Skeletal muscle tissue (tissue), 4 donors: ENCODE results near the gene PCCB. TPM values are rescaled to one million over a fixed set of nuclear protein-coding genes. Genes with fewer than 3 reads are reported as not detected.
"Not testable (repeated sequence)": the region's sequence is repeated elsewhere in the genome, so short reads cannot be mapped to it uniquely, and the experiment has no call there.

ENCODE experiments used
- H3K27ac ChIP-seq: one replicate; pipeline ENCODE4 v1.7.0; 2013; ENCODE audit warnings: mild to moderate bottlenecking, low read depth, low read length, inconsistent platforms
- H3K27me3 ChIP-seq, 3 donors: one replicate each; pipeline ENCODE4 v1.7.0; 2013; ENCODE audit warnings: low read length in 3 of 3; ENCODE audit not compliant: control insufficient read depth in 3 of 3, insufficient read depth in 3 of 3
- H3K36me3 ChIP-seq, 3 donors: one replicate each; pipeline ENCODE4 v1.7.0; 2013; ENCODE audit warnings: low read length in 3 of 3; ENCODE audit not compliant: control insufficient read depth in 3 of 3, insufficient read depth in 3 of 3
- H3K4me1 ChIP-seq, 3 donors: one replicate each; pipeline ENCODE4 v1.7.0; 2013; ENCODE audit warnings: low read length in 3 of 3, mild to moderate bottlenecking in 3 of 3; ENCODE audit not compliant: control insufficient read depth in 3 of 3, insufficient read depth in 3 of 3
- H3K4me3 ChIP-seq, 3 donors: one replicate each; pipeline ENCODE4 v1.7.0; 2013; ENCODE audit warnings: low read length in 3 of 3
- H3K9ac ChIP-seq, 3 donors: one replicate each; pipeline ENCODE4 v1.7.0; 2013; ENCODE audit warnings: low read length in 3 of 3, mild to moderate bottlenecking in 3 of 3, moderate library complexity in 2 of 3, low read depth in 1 of 3
- H3K9me3 ChIP-seq, 3 donors: one replicate each; pipeline ENCODE4 v1.7.0; 2013; ENCODE audit warnings: low read length in 3 of 3; ENCODE audit not compliant: control insufficient read depth in 3 of 3
- total RNA-seq: library from RNA; depleted of rRNA; stranded (reverse); fragments of >200 nt; gene quantifications from one replicate; pipeline ENCODE4 v1.2.3, GENCODE V29; 2014
- donor health status: Osteomylitis.

Gene PCCB
- total RNA-seq, 1 donor from 2014 or later: 34.4 TPM

DNA sequence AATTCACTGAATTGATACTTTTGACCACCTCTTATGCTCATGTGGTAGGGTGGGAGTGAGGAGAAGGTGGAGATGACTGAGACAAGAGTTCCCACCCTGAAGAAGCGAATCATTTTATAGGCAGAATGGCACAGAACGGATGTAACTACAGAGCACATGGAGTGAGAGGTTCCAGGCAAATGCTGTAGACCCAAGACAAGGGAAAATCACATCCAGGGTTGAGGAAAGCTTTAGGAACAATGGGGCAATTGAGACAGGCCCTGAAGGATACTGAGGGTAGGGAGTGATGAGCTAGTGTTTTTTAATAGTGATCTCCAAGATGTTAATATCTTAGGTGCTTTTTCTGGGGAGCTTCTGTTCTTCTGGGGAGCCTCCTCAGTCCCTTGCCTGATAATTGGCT lies 8.1 kb downstream of the PCCB start:
- Histone ChIP-seq H3K27ac (no peak overlapping the region), H3K4me1 (peaks cover 0 to 6% (median 2%) of the 10 kb centered on the region in 3 donors), H3K36me3 (peaks cover 25 to 55% (median 45%) of the 10 kb centered on the region in 3 donors), H3K27me3 (no peaks in the 10 kb centered on the region), H3K9ac (no peak overlapping the region), H3K4me3 (no peak overlapping the region), H3K9me3 (no peaks in the 10 kb centered on the region)

DNA sequence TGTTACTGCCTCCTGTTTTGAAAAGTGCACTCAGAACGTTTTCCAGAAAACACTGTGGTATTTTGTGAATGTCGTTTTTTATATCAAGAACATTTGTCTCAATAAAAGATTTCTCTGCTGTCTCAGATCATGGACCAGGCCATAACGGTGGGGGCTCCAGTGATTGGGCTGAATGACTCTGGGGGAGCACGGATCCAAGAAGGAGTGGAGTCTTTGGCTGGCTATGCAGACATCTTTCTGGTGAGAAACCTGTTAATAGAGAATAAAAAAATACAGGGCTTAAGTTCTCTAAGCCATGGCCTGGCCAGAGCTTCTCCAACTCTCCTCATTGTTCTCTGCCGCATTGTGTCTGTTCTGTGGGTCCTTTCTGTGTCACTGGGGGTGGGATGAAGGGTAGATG lies 11.7 kb downstream of the PCCB start:
- no peak overlapping the region for H3K27ac ChIP-seq
- H3K27me3 ChIP-seq: no peaks in the 10 kb centered on the region
- H3K4me1 ChIP-seq: no peaks in the 10 kb centered on the region
- H3K9ac ChIP-seq: no peak overlapping the region
- H3K4me3 ChIP-seq: no peak overlapping the region
- H3K36me3 ChIP-seq: peaks cover 22 to 54% (median 48%) of the 10 kb centered on the region in 3 donors
- no peaks in the 10 kb centered on the region for H3K9me3 ChIP-seq

DNA sequence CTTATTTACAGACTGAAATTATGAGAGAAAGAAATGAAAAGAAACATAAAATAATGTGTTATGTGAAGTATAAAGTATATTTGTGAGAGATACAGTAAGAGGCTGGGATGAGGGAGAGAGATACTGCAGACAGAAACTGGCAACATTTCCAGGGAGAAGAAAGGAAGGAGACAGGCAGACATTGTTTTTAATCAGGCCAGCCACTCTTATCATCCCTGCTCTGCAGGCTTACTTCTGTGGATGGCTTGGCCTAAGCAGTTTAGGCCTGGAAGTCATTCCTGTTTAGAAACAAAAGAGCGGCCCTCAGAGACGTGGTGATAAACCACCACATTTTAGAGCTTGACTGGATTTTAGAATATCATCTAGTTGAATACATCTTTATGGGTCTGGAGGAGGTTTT lies 12.4 kb downstream of the PCCB start:
- Histone ChIP-seq H3K4me3 (no peak overlapping the region), H3K4me1 (no peaks in the 10 kb centered on the region), H3K27me3 (no peaks in the 10 kb centered on the region), H3K9me3 (no peaks in the 10 kb centered on the region), H3K9ac (no peak overlapping the region), H3K27ac (no peak overlapping the region), H3K36me3 (peaks cover 20 to 48% (median 43%) of the 10 kb centered on the region in 3 donors)

DNA sequence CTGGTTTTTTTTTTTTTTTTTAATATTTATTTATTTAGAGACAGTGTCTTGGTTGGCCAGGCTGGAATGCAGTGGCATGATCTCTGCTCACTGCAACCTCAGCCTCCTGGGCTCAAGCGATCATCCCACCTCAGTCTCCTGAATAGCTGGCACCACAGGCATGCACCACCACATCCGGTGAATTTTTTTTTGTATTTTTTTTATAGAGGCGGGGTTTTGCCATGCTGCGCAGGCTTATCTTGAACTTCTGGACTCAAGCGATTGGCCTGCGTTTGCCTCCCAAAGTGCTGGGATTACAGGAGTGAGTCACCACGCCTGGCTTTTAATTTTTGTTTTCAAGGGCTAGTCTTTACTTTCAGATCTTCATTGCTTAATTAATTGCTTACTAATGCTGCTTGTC lies 13.1 kb downstream of the PCCB start:
- H3K4me3 ChIP-seq: no peak overlapping the region
- H3K27me3 ChIP-seq: no peaks in the 10 kb centered on the region
- no peaks in the 10 kb centered on the region for H3K9me3 ChIP-seq
- no peak overlapping the region for H3K27ac ChIP-seq
- H3K9ac ChIP-seq: no peak overlapping the region
- no peaks in the 10 kb centered on the region for H3K4me1 ChIP-seq
- H3K36me3 ChIP-seq: peaks cover 20 to 45% (median 37%) of the 10 kb centered on the region in 3 donors

DNA sequence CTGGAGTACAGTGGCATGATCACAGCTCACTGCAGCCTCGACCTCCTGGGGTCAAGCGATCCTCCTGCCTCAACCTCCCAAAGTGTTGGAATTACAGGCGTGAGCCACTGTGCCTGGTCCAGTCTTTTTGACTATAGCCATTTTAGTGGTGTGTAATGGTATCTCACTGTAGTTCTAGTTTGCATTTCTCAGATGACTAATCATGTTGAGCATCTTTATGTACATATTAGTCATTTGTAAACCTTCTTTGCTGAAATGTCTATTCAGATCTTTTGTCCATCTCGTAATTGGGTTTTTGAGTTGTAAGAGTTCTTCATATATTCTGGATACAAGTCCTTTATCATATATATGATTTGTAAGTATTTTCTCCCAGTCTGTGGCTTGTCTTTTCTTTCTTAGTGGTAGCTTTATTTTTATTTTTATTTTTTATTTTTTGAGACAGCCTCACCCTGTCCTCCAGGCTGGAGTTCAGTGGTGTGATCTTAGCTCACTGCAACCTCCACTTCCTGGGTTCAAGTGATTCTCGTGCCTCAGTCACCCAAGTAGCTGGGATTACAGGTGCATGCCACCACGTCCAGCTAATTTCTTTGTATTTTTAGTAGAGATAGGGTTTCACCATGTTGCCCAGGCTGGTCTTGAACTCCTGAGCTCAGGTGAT lies 16.5 kb downstream of the PCCB start:
- not testable (repeated sequence) for H3K27me3 ChIP-seq, H3K27ac ChIP-seq, H3K9me3 ChIP-seq, H3K4me1 ChIP-seq, H3K9ac ChIP-seq, H3K4me3 ChIP-seq
- H3K36me3 ChIP-seq: peaks cover 11 to 26% (median 23%) of the 10 kb centered on the region in 3 donors

DNA sequence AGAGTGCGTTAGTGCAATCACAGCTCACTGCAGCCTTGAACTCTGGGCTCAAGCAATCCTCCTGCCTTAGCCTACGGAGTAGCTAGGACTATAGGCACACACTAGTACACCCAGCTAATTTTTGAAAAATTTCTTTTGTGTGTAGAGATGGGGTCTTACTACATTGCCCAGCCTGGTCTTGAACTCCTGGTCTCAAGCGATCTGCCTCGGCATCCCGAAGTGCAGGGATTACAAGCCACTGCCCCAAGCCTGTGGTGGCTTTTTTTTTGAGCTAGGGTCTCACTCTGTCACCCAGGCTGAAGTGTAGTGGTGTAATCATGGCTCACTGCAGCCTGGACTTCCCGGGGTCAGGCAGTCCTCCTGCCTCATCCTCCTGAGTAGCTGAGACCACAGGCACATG lies 17.1 kb downstream of the PCCB start:
- no peaks in the 10 kb centered on the region for H3K9me3 ChIP-seq
- no peaks in the 10 kb centered on the region for H3K27me3 ChIP-seq
- H3K4me3 ChIP-seq: no peak overlapping the region
- no peaks in the 10 kb centered on the region for H3K4me1 ChIP-seq
- H3K36me3 ChIP-seq: peaks cover 11 to 20% (median 18%) of the 10 kb centered on the region in 3 donors
- no peak overlapping the region for H3K27ac ChIP-seq
- H3K9ac ChIP-seq: no peak overlapping the region

DNA sequence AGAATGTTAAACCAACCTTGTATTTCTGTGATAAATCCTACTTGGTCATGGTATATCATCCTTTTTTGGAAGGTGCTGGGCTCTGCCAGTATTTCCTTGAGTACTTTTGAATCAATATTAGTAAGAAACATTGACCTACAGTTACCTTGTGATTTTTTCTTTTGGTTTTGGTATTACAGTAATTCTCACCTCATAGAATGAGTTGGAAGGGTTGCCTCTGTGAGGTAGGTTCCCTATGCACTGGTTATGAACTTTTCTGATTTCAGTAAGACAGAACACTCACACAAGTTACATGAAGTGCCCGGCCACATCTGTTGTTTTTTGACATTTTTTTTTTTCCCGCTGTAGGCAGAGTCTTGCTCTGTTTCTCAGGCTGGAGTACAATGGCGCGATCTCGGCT lies 20.0 kb downstream of the PCCB start:
- peaks cover 3 to 12% (median 5%) of the 10 kb centered on the region in 3 donors for H3K36me3 ChIP-seq

DNA sequence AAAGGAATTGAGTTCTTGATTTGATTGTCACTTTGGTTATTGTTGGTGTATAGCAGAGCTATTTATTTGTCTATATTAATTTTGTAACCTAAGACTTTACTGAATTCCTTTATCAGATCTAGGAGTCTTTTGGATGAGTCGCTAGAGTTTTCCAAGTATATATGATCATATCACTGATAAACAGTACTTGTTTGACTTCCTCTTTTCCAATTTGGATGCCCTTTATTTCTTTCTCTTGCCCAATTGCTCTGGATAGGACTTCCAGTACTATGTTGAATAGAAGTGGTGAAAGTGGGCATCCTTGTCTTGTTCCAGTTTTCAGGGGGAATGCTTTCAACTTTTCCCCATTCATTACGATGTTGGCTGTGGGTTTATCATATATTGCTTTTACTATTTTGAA lies 21.5 kb downstream of the PCCB start:
- H3K27ac ChIP-seq, H3K27me3 ChIP-seq, H3K4me3 ChIP-seq, H3K4me1 ChIP-seq, H3K9ac ChIP-seq, H3K9me3 ChIP-seq, H3K36me3 ChIP-seq: not testable (repeated sequence)

More for the DNA sequence above, 20.0 kb downstream of the PCCB start:
- no peaks in the 10 kb centered on the region for H3K9me3 ChIP-seq
- no peak overlapping the region for H3K9ac ChIP-seq
- H3K27me3 ChIP-seq: no peaks in the 10 kb centered on the region
- no peak overlapping the region for H3K27ac ChIP-seq
- H3K4me1 ChIP-seq: no peaks in the 10 kb centered on the region
- no peak overlapping the region for H3K4me3 ChIP-seq

DNA sequence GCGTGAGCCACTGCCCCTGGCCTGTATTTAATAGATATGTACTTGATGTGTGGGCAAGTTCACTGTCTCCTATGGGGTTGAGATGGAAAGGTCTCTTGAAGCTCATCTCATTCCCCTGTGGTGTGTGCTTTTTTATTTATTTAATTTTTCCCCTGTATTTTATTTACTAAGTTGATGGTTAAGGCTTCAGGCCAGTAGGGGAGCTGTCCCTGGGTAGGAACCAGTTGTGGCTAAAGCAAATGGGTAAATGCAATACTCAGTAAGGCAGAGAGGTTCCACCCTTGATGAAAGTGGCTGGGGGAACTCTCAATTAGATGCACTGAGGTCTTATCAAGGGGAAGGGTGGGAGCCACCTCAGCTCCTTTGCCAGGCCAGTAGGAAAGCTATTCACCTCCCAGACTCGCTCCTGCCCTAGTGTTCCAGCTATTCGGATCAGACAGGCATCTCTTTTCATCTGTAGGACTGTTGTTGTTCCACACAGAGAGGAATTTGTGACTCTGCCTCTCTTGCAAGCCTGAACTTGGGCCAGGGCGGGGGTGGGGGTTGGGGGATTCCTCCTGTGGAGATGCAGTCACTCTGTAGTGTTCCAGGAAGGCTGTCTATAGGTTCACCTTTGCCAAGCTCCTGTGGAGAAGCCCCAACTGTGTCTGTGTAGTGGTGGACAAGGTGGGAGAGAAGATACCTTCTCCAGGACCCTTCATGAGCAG lies 26.1 kb downstream of the PCCB start:
- H3K9me3 ChIP-seq: peaks cover 0 to 6% (median 4%) of the 10 kb centered on the region in 3 donors
- H3K27ac ChIP-seq: no peak overlapping the region
- no peak overlapping the region for H3K4me3 ChIP-seq
- peaks cover 5 to 19% (median 14%) of the 10 kb centered on the region in 3 donors for H3K4me1 ChIP-seq
- H3K27me3 ChIP-seq: no peaks in the 10 kb centered on the region
- no peak overlapping the region for H3K9ac ChIP-seq
- peaks cover 5 to 7% (median 6%) of the 10 kb centered on the region in 3 donors for H3K36me3 ChIP-seq

DNA sequence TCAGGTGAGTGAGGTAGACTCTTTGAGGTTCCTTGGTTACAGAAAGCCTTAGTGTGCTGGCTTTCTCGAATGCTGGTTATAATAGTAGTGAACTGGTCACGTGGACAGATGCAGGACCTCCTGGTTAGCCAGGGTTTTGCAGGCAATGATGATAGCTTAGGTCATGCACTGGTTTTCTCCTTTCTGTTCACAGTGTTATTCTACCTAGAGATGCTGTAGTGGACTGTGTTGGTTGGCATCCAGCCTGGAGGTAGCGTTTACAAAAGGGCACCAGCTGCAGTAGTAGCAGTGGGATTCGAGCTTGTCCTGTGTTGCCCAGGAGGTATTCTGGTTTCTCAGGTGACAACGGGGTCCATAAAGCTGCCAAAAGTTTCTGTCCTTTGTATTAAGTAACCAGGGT lies 27.0 kb downstream of the PCCB start:
- Histone ChIP-seq H3K36me3 (peaks cover 5 to 7% (median 6%) of the 10 kb centered on the region in 3 donors), H3K9me3 (peaks cover 0 to 6% (median 4%) of the 10 kb centered on the region in 3 donors)

More for the DNA sequence above, 27.0 kb downstream of the PCCB start:
- H3K4me1 ChIP-seq: peaks cover 5 to 19% (median 14%) of the 10 kb centered on the region in 3 donors
- H3K27me3 ChIP-seq: no peaks in the 10 kb centered on the region
- no peak overlapping the region for H3K4me3 ChIP-seq
- no peak overlapping the region for H3K27ac ChIP-seq
- no peak overlapping the region for H3K9ac ChIP-seq
